Measurements from ENCODE around the gene SOS2. TPM values are rescaled to one million over a fixed set of nuclear protein-coding genes. Genes with fewer than 3 reads are reported as not detected.
"Not testable (repeated sequence)": the region's sequence is repeated elsewhere in the genome, so short reads cannot be mapped to it uniquely, and the experiment has no call there.

The SOS2 gene
- total RNA-seq, 1 experiment from 2014 or later: 16.4 TPM

GRCh38 chr14:50230701-50231474 is 490 bp downstream of the SOS2 start:
- in situ Hi-C loops (cut with HindIII; ENCODE audit: low pct_unique_long_range_greater_than_20kb, low sequenced_read_pairs): no loop called here
- DNase-seq (ENCODE audit: low read depth, low spot score): peak; percentile 65

DNA sequence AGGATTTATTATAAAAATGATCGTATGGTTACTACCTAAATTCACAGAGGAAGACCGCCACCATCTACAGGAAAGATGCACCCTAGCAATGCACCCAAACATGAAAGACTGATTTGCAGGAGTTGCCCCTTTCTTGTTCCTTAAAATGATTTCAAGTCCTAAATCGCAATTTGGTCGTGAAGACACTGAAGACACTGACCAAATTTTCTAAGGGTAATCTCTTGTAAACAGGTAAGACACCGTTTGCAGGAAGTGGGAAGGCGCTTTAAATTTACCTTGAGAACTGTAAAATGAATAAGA is 1.0 kb downstream of the SOS2 start:
- in situ Hi-C loops (cut with HindIII; ENCODE audit: low pct_unique_long_range_greater_than_20kb, low sequenced_read_pairs): no loop called here
- DNase-seq (ENCODE audit: low read depth, low spot score): no peak

GRCh38 chr14:50229681-50230080 is 1.7 kb downstream of the SOS2 start:
- in situ Hi-C loops (cut with HindIII; ENCODE audit: low pct_unique_long_range_greater_than_20kb, low sequenced_read_pairs): no loop called here
- no peak for DNase-seq (ENCODE audit: low read depth, low spot score)

DNA sequence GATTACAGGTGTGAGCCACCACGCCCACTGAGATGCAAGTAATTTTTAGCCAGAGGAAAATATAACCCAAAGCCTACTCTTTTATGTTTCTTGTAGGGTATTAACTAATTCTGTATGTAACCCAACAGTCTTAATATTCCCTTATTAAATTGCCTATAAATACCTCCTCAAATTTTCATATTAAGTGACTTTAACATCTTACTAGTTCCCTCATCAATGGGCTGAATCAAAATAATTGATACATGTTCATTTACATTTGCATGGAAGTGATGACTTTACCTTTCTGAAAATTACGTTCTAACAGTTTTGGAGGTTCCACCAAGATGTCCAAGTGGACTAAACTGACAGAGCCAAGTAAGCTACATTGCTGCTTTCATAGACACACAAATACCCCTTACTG is 3.1 kb downstream of the SOS2 start:
- no peak for DNase-seq (ENCODE audit: low read depth, low spot score)
- in situ Hi-C loops (cut with HindIII; ENCODE audit: low pct_unique_long_range_greater_than_20kb, low sequenced_read_pairs): no loop called here

DNA sequence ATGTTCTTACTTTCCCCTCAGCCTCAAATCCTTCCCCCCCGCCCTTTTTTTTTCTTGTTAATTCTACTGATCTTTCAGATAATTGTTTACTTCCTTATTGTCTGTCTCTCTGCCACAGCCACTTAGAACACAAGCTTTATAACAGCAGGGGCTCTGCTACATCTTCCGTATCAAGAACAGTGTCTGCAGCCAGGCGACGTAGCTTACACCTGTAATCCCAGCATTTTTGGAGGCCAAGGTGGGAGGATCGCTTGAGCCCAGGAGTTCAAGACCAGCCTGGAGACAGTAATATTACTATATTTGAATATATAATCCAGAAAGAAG is 5.4 kb downstream of the SOS2 start:
- in situ Hi-C loops (cut with HindIII; ENCODE audit: low pct_unique_long_range_greater_than_20kb, low sequenced_read_pairs): no loop called here
- DNase-seq (ENCODE audit: low read depth, low spot score): no peak

- in situ Hi-C loops (cut with HindIII; ENCODE audit: low pct_unique_long_range_greater_than_20kb, low sequenced_read_pairs): no loop called here
- no peak for DNase-seq (ENCODE audit: low read depth, low spot score)
Measured at GRCh38 chr14:50225067-50225973, 6.1 kb downstream of the SOS2 start.

DNA sequence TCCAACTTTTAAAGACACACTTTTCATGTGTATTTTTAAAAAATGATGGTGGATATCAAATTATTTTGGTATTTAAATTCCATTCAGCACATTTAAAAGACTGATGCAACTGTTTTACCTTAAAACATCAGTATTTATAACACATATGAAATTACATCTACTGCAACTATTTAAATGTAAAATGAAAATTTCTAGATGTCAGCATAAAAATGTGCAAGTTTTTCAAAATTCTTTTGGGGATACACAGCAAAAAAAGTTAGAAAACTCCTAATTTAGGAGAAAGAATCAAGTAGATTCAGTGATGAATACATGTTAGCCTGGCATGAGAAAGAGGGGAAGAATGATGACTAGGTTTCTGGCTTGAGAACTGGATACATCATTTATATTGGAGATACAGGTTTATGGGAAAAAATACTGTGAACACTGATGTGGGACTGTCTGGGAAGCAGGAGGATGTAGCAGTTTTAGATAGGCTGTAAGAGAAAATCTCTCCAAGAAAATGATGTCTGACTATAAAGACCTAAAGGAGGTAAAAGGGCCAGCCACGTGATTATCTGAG is 9.2 kb downstream of the SOS2 start:
- in situ Hi-C loops (cut with HindIII; ENCODE audit: low pct_unique_long_range_greater_than_20kb, low sequenced_read_pairs): no loop called here

GRCh38 chr14:50218501-50218900 is 12.9 kb downstream of the SOS2 start:
- in situ Hi-C loops (cut with HindIII; ENCODE audit: low pct_unique_long_range_greater_than_20kb, low sequenced_read_pairs): no loop called here
- DNase-seq (ENCODE audit: low read depth, low spot score): no peak

More for the DNA sequence above, 9.2 kb downstream of the SOS2 start:
- no peak for DNase-seq (ENCODE audit: low read depth, low spot score)

- no peak for DNase-seq (ENCODE audit: low read depth, low spot score)
- in situ Hi-C loops (cut with HindIII; ENCODE audit: low pct_unique_long_range_greater_than_20kb, low sequenced_read_pairs): no loop called here
Measured at GRCh38 chr14:50215416-50215815, 16.0 kb downstream of the SOS2 start.

- DNase-seq (ENCODE audit: low read depth, low spot score): no peak
- in situ Hi-C loops (cut with HindIII; ENCODE audit: low pct_unique_long_range_greater_than_20kb, low sequenced_read_pairs): no loop called here
Measured at GRCh38 chr14:50213795-50214194, 17.6 kb downstream of the SOS2 start.

DNA sequence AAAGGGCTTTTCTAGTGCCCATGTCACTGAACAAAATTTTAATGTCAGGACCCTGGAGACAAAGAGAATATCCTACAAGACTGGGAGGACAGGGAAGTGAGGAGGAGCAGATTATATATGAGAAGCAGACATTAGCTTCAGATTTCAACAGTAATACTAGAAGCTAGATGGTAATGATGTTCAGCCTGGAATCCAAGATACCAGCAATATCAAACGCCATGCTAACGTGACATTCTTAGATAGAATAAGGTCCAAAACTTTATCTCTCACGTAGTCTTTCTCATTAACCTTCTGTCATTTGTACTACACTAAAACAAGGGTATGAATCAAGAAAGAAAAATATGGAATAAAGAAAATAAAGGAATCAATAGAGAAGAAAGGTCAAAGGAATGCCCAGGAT is 18.7 kb downstream of the SOS2 start:
- no peak for DNase-seq (ENCODE audit: low read depth, low spot score)
- in situ Hi-C loops (cut with HindIII; ENCODE audit: low pct_unique_long_range_greater_than_20kb, low sequenced_read_pairs): no loop called here

DNA sequence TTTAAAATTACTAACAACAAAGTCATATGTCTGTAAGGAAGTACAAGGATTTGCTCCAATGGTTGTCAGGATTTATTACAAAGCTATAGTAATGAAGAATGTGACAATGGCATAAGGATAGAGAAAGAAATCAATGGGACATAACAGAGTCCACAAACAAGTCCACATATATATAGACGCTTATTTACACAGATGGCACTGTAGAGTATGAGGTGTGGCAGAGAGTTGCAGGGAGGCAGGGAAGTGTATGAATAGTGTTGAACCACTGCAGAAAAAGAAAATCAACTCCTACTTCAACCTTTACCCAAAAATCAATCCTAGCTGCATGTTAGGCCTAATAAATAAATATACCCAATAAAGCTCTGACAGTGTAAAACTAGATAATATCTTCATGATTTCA is 21.3 kb downstream of the SOS2 start:
- DNase-seq (ENCODE audit: low read depth, low spot score): no peak
- in situ Hi-C loops (cut with HindIII; ENCODE audit: low pct_unique_long_range_greater_than_20kb, low sequenced_read_pairs): no loop called here

DNA sequence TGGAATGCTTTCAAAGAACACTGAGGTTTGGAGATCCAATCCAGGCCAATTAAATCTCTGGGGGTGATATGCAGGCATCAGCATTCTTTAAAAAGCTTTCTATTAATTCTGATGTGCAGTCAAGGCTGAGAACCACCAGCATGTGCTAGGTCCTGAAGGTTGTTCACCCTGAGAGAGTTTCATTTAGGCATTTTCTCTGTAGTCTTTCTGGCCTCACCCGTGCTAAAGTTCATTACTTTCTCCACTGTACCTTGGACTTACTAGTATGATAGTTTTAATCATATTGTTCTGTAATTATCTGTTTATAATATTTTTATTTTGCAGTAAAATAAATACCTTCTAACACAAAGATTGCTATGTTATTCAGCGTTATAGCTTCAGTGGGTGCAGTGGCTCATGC is 32.9 kb downstream of the SOS2 start:
- in situ Hi-C loops (cut with HindIII; ENCODE audit: low pct_unique_long_range_greater_than_20kb, low sequenced_read_pairs): no loop called here
- DNase-seq (ENCODE audit: low read depth, low spot score): no peak

DNA sequence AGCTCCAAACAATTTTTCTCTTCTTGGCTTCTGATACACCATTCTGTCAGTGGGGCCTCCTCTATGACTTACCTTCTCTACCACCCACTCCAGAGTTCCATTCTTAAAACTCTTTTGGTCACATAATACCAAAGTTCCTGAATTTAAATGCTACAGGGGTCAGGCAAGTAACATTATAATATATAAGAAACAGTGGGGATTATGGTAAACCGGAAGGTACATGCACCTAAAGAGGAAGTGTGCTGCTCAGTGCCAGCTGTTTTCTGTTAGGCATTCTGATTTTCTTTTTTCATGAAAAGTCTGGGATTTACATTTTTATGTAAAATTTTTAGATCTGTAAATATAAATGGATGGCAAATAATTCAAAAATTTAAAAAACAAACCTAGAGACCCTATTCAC is 39.9 kb downstream of the SOS2 start:
- in situ Hi-C loops (cut with HindIII; ENCODE audit: low pct_unique_long_range_greater_than_20kb, low sequenced_read_pairs): no loop called here
- DNase-seq (ENCODE audit: low read depth, low spot score): no peak

DNA sequence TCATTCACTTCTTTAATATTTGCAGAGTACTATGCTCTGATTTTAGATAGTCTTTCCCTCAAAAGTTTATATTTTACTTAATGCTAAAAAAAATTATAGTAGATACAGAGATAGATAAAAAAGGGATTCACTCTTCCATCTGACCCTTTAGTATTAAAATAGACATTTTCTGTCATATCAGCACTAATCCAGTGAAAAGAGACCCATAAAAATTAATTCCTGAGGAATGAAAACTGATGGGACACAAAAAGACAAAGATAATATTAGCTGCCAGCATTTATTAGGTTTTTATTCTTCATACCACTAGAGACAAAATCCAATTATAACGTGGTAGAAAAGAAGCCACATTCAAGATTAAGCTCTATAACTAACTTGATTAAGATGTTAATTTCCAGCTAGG is 45.3 kb downstream of the SOS2 start:
- in situ Hi-C loops (cut with HindIII; ENCODE audit: low pct_unique_long_range_greater_than_20kb, low sequenced_read_pairs): no loop called here
- DNase-seq (ENCODE audit: low read depth, low spot score): no peak

DNA sequence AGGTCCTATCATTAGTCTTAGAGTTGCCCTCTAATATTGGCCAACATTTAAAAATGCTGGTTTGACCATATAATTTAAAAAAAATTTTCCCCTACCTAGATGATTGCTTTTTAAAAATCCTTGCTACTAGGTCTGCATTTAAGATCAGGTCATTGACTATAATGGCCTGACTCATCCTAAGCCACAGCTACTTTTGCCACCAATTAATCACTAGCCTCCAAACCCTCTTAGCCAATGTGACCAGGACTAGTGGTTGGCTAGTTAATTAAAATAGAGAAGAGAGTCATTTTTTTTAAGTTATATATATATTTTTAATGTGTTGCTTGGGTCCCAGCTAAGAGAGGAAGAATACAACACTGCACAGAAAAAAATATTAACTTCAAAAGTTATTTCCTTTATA is 57.5 kb downstream of the SOS2 start:
- DNase-seq (ENCODE audit: low read depth, low spot score): no peak
- in situ Hi-C loops (cut with HindIII; ENCODE audit: low pct_unique_long_range_greater_than_20kb, low sequenced_read_pairs): no loop called here

DNA sequence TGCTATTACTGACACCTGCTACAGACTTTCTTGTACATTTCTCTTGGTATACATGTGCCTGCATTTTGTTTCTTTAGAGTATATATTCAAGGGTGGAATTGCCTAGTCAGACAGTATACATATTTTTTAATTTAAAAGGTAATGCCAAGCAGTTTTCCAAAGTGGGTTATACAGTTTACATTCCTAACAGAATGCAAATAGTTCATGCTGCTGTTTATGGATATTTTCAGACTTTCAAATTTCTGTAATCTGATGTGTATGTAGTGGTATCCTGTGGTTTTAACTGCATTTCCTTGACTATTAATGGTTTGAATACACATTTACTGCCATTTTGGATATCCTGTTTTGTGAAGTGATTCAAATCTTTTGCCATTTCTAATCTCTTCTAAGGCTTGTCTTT is 59.5 kb downstream of the SOS2 start:
- no peak for DNase-seq (ENCODE audit: low read depth, low spot score)
- in situ Hi-C loops (cut with HindIII; ENCODE audit: low pct_unique_long_range_greater_than_20kb, low sequenced_read_pairs): no loop called here

GRCh38 chr14:50167381-50167780 is 64.0 kb downstream of the SOS2 start:
- in situ Hi-C loops (cut with HindIII; ENCODE audit: low pct_unique_long_range_greater_than_20kb, low sequenced_read_pairs); DNase-seq (ENCODE audit: low read depth, low spot score): not testable (repeated sequence)

- DNase-seq (ENCODE audit: low read depth, low spot score): no peak
- in situ Hi-C loops (cut with HindIII; ENCODE audit: low pct_unique_long_range_greater_than_20kb, low sequenced_read_pairs): no loop called here
Measured at GRCh38 chr14:50156111-50156510, 75.3 kb downstream of the SOS2 start.

All from SK-MEL-5 (cell line).